Stimulated activated CD4-positive, alpha-beta T cell treated with anti-CD3 and anti-CD28 coated beads, Interleukin-15, amount 100 ng/mL, for 1 hour (primary cell): ENCODE data around the gene NCOA7.
"Not testable (repeated sequence)": the region's sequence is repeated elsewhere in the genome, so short reads cannot be mapped to it uniquely, and the experiment has no call there.

Experiments
- DNase-seq, 2 donors: peaks; one replicate each; pipeline ENCODE4 v3.0.0-alpha.2; 2020; ENCODE audit warnings: low read depth in 1 of 2, low spot score in 1 of 2

The NCOA7 gene

GRCh38 chr6:125943528-125944433 lies 153.0 kb downstream of the NCOA7 start:
- DNase-seq, result no peak

- no peak for DNase-seq
These were observed 153.7 kb downstream of the NCOA7 start for GRCh38 chr6:125944434-125944816.

GRCh38 chr6:125944896-125945295 lies 154.1 kb downstream of the NCOA7 start:
- no peak for DNase-seq

GRCh38 chr6:125945378-125946141 lies 154.8 kb downstream of the NCOA7 start:
- no peak for DNase-seq

- no peak for DNase-seq
These were observed 156.9 kb downstream of the NCOA7 start for GRCh38 chr6:125947615-125948014.

GRCh38 chr6:125948455-125948854 lies 157.7 kb downstream of the NCOA7 start:
- no peak for DNase-seq

- DNase-seq, result no peak
These were observed 158.3 kb downstream of the NCOA7 start for GRCh38 chr6:125949069-125949468.

GRCh38 chr6:125950293-125950692 lies 159.5 kb downstream of the NCOA7 start:
- DNase-seq, result no peak

- not testable (repeated sequence) for DNase-seq
These were observed 160.0 kb downstream of the NCOA7 start for GRCh38 chr6:125950716-125951115.

- DNase-seq, result no peak
These were observed 160.6 kb downstream of the NCOA7 start for GRCh38 chr6:125951323-125951722.

- DNase-seq, result no peak
These were observed 162.2 kb downstream of the NCOA7 start for GRCh38 chr6:125952764-125953501.

- DNase-seq, result no peak
These were observed 162.7 kb downstream of the NCOA7 start for GRCh38 chr6:125953502-125953875.

- DNase-seq, result no peak
These were observed 164.1 kb downstream of the NCOA7 start for GRCh38 chr6:125954735-125955339.

- DNase-seq, result no peak
These were observed 165.2 kb downstream of the NCOA7 start for GRCh38 chr6:125955973-125956372.

- DNase-seq, result peak; percentile 93 to 98
These were observed 166.0 kb downstream of the NCOA7 start, which contains the start of gene HINT3 for GRCh38 chr6:125956506-125957390. Gene HINT3, plus strand, starts transcription at chr6:125956770. Its CDS starts 208 bp downstream, at chr6:125956978.

GRCh38 chr6:125957391-125957693 lies 166.6 kb downstream of the NCOA7 start:
- no peak for DNase-seq

- no peak for DNase-seq
These were observed 167.1 kb downstream of the NCOA7 start for GRCh38 chr6:125957845-125958244.

GRCh38 chr6:125959041-125959440 lies 168.3 kb downstream of the NCOA7 start:
- DNase-seq, result no peak

GRCh38 chr6:125961117-125961516 lies 170.4 kb downstream of the NCOA7 start:
- no peak for DNase-seq

- no peak for DNase-seq
These were observed 172.2 kb downstream of the NCOA7 start for GRCh38 chr6:125962900-125963497.
